HG03175 (cell line): Measurements from ENCODE around the gene PGM2L1.
"Not testable (repeated sequence)": the region's sequence is repeated elsewhere in the genome, so short reads cannot be mapped to it uniquely, and the experiment has no call there.

Experiments
- ATAC-seq: cut with Tn5 transposase; IDR thresholded peaks from one replicate; pipeline ENCODE4 v1.9.1; 2021; ENCODE audit warnings: mild to moderate bottlenecking, moderate library complexity; ENCODE audit not compliant: unreplicated experiment

Gene PGM2L1

GRCh38 chr11:74403607-74404321 lies 5.5 kb upstream of the PGM2L1 start:
- ATAC-seq = no peak

DNA sequence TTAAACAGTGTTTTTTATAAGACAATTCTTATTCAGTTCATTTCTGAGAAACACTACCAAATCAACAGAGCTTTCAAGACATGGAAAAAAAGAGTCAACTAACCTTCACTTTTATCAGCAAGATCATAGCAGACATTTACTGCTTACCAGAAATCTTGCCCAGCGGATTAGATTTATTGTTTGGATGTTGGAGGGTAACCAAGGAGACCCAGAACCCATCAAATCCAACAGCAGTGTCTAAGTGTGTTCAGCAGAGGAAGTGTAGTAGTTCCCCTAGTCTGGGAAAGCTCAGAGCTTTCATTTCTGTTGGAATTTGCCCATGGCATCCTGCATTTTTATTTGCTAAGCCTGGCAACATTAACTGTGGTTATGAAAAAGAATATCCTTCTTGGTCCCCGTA lies 2.4 kb upstream of the PGM2L1 start:
- ATAC-seq = no peak

GRCh38 chr11:74397501-74398243 lies 561 bp downstream of the PGM2L1 start:
- no peak for ATAC-seq

DNA sequence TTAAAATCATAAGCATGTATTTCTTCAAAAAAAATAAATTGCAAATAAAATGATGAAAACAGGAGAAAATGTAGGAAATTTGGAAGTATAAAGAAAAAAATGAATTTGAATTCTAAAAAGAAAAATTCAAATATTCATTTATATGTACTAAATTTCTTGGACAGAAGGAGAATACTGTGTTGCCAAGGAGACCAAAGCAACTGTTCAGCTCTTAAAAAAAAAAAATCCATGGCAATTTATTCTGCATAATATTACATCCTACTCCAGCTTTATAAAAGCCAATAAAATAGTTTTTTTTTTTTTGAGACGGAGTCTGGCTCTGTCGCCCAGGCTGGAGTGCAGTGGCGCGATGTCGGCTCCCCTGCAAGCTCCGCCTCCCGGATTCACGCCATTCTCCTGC lies 6.0 kb downstream of the PGM2L1 start:
- no peak for ATAC-seq

DNA sequence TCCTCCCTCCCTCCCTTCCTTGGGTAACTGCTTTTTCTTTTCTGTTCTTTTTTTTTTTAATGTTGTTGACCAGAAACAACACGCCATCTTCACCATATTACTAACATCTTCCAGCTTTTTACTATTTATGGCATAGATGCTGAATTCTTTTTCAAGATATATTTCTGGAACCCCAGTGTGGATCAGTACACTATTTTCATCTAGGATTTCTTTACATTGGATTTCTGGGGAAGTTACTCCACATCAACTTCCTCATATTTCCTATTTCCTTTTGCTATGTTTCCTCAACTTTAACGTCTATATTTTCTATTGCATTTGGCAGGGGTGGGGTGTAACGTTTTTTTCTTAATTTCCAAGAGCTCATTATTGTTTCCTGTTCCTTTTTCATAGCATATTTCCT lies 7.0 kb downstream of the PGM2L1 start:
- no peak for ATAC-seq

DNA sequence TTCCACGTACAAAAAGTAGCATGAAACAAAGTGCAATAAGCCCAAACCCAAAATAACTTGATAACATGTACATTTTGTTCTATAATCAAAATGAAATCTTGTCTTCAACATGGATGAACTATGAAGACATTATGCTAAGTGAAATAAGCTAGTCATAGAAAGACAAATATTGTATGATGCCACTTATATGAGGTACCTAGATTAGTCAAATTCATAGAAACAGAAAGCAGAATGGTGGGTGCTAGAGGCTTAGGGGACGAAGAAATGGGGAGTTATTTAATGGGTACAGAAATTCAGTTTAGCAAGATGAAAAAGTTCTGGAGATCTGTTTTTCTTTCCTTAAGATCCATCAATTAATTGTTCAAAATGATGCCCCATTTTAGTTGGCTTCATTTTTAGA lies 7.5 kb downstream of the PGM2L1 start:
- no peak for ATAC-seq

- no peak for ATAC-seq
Observed at GRCh38 chr11:74388678-74389327, 9.4 kb downstream of the PGM2L1 start.

GRCh38 chr11:74384641-74385040 lies 13.6 kb downstream of the PGM2L1 start:
- no peak for ATAC-seq

- ATAC-seq = no peak
Observed at GRCh38 chr11:74380746-74381439, 17.3 kb downstream of the PGM2L1 start.

DNA sequence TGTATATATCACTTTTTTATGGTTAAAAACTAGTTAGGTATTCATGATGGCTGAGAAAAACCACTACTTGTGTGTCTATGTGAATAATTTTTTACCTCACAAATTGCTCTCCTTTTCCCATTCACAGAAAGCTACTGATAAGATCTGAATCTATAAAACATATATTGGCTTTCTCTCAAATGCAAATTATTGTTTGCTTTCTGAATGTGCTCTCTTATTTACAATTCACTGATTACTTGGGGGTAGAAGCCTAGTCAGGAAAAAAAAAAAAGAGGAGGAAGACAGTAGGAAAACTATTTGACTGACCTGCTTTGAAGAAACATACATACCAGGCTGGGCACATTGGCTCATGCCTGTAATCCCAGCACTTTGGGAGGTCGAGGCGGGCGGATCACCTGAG lies 20.5 kb downstream of the PGM2L1 start:
- ATAC-seq = no peak

GRCh38 chr11:74373382-74373781 lies 24.9 kb downstream of the PGM2L1 start:
- no peak for ATAC-seq

DNA sequence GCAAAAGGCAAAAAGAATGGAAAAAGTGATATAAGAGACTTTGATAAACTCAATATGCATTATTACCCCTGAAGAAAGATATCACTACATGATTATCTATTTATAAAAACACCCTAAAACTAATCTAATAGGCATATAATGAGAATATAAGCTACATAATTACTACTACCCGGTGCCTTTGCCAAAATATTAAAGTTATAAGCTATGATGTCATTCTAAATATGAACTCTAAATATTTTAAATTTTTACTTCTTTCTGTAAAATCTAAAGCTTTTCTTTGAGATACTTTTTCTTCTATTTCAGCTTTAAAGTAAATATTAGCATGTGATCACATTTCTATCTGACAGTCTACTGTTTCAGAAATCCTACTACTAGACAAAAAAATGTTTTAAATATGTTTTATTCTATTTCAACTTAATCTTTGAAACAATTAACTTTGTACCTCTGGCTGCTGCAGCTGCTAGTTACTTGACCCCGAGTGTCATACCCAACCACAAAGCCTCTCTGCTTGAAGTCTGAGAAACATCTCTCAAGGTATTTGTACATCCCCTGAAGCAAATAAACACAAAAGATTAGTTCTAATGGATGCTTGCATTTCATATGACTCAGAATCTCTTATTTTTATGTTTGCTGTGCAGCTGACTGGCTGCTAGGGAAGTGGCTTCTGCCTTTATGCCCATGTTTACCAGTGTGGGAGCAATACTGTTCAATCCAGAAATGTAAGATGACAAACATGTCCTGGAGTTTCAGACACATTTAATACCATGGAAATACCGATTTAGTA lies 26.8 kb downstream of the PGM2L1 start:
- no peak for ATAC-seq

DNA sequence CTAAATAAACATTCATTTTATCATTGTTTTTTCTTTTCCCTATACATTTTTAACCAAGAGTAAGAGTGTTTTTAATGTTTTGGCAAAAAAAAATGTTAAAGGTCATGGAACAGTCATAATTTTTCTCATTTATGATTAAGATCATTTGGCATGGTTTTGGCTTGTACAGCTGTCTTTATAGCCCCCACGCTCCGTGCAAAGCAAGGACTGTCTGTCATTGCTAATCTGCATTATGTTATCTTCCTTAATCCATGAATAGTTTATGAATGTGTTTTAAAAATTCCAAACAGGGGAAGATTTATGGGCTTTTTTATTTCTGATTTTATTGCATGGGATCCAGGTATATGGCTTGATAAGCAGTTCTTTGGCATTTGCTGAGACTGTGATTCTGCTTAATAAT lies 28.1 kb downstream of the PGM2L1 start:
- no peak for ATAC-seq

GRCh38 chr11:74367881-74368280 lies 30.4 kb downstream of the PGM2L1 start:
- ATAC-seq = no peak

- no peak for ATAC-seq
Observed at GRCh38 chr11:74366576-74366975, 31.7 kb downstream of the PGM2L1 start.

- ATAC-seq = not testable (repeated sequence)
Observed at GRCh38 chr11:74365805-74366204, 32.4 kb downstream of the PGM2L1 start.

DNA sequence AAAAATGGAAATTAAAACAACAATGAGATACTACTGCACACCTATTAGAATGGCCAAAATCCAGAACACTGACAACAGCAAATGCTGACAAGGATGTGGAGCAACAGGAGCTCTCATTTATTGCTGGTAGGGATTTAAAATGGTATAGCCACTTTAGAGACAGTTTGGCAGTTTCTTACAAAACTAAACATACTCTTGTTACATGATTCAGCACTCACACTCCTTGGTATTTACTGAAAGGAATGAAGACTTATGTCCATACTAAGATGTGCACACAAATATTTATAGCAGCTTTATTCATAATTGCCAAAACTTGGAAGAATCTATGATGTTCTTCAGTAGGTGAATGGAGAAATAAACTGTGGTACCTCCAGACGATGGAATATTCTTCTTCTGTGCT lies 40.8 kb downstream of the PGM2L1 start:
- no peak for ATAC-seq

DNA sequence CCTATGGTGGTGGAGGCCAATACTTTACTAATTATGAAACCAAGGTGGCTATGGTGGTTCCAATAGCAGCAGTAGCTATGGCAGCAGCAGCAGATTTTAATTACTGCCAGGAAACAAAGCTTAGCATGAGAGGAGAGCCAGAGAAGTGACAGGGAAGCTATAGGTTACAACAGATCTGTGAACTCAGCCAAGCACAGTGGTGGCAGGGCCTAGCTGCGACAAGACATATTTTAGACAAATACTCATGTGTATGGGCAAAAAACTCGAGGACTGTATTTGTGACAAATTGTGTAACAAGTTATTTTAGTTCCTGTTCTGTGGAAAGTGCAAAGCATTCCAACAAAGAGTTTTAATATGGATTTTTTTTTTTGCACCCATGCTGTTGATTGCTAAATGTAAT lies 42.6 kb downstream of the PGM2L1 start:
- ATAC-seq = no peak

- ATAC-seq = no peak
Observed at GRCh38 chr11:74354036-74354435, 44.2 kb downstream of the PGM2L1 start.

- no peak for ATAC-seq
Observed at GRCh38 chr11:74347381-74347780, 50.9 kb downstream of the PGM2L1 start.

DNA sequence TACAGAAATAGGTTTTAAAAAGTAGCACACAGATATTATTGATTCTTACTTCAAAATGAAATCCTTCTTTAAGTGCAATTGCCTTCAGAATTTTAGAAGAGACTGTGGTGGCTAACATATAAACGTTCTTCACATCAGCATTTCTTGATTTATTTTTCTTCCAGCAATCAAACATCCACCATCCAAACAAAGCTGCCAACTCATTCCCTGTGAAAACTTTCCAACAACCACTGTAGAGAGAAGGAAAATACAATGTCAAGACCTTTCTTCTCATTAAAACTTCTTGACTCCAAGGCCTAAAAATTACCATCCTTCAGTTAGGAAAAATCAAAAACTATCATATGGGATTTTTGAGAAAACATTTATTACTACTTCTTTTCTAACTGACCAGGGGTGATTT lies 52.8 kb downstream of the PGM2L1 start:
- ATAC-seq = no peak
